CD4-positive, alpha-beta T cell treated with Interferon alpha-2 for 1 hour (primary cell): ENCODE data around the gene PLEKHG4B.
"Not testable (repeated sequence)": the region's sequence is repeated elsewhere in the genome, so short reads cannot be mapped to it uniquely, and the experiment has no call there.

Source experiments
- DNase-seq, 2 donors: peaks; one replicate each; pipeline ENCODE4 v3.0.0-alpha.2; 2020 to 2022

The PLEKHG4B gene

GRCh38 chr5:204966-205670 is 113.2 kb downstream of the PLEKHG4B start:
- no peak for DNase-seq

DNA sequence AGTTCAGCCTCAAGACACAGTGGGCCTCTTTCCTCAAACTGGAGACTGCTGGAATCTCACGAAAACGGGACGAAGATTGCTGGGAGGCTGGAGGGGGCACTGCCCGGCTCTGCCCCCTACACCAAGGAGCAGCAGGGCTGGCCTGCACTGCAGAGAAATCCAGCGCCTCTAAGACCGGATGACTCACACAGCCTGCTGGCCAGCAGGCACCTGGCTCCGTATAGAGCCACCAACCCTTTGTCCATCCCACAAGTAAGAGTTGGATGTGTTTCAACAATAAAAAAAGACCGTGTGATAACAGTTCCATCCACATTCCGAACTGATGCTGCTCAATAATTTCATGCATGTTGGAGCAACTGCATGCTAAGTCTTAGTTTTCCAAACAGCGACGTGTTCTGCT is 114.4 kb downstream of the PLEKHG4B start:
- no peak for DNase-seq

GRCh38 chr5:206927-207536 is 115.1 kb downstream of the PLEKHG4B start:
- DNase-seq = no peak

DNA sequence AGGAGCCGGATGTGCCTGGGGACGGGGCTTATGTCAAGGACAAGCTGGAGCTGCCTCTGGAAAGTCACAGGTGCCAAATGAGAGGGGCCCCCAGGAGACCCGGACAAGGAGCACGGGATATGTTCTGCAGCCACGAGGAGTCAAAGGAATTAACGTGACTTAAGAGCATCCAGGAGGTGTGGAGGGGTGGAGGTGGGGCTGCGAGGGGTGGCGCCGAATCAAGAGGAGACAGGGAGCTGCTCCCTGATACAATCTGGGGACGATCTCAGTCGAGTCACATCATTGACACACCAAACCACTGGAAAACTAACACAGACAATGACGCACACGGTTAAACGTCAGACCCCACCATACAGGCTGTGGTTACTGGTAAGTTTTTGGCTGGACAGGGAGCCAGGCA is 115.6 kb downstream of the PLEKHG4B start:
- no peak for DNase-seq

DNA sequence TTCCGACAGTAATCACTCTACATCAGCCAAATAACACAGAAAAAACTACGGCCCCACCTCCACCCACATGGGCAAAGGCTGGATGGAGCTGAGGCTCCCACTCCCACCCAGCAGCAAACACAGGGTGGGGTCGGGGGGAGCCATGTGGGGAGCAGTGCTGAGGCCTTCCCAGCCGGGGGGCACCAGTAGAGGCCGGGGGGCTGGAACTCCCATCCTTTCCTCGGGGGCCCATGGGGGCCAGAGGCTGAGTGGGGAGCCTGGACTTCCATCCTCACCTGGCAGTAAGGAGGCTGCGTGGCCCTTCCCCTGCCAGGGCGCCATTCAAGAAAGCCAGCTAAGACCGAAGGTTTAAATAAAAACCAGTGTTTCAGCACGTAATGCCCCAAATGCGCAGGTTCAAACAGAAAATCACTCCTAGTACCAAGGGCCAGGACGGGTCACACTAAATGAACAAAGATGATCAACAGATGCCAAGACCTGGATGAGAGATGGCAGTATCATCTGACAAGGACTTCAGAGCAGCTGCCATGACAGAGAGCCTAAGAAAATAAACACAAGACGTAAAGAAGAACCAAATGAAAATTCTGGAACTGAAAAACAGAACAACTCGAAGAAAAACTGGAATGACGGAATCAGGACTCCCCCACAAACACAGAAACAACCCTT is 116.6 kb downstream of the PLEKHG4B start:
- DNase-seq = no peak

GRCh38 chr5:213803-214395 is 121.9 kb downstream of the PLEKHG4B start:
- no peak for DNase-seq

DNA sequence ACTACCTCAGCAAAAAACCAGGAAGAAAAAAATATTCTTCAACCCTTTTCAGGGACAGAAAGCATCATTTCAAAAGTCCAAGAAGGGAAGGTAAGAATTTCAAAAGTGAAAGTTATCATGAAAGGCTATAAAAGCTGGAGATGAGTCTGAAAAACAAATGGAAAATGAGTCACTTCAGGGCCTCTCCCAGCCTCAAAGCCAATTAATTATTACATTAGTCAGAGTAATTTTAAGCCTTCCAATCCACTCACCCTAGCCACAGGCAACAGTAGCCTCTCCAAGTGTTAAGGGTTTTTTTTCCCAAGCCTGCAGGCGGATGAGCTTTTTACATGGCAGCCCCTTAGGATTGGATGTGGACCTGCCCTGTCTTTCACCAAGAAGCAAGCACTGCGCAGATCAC is 123.3 kb downstream of the PLEKHG4B start:
- not testable (repeated sequence) for DNase-seq

DNA sequence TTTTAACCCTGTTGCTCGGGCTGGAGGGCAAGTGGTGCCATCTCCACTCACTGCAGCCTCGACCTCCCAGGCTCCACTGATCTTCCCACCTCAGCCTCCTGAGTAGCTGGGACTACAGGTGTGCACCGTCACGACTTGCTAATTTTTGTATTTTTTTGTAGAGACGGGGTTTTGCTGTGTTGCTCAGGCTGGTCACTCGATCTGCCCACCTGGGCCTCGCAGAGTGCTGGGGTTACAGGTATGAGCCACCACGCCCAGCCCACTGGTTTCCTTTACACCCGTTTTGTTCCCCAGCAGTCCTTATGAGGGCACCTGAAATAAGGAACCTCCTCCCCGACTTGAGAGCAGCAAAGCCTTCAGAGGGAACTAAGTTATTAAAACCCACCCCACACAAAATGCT is 124.1 kb downstream of the PLEKHG4B start:
- not testable (repeated sequence) for DNase-seq

GRCh38 chr5:217494-218456 is 125.8 kb downstream of the PLEKHG4B start, which contains the start of the genes CCDC127 and SDHA:
Gene CCDC127 (minus strand): TSS chr5:218153. CDS start chr5:216849, 1,304 bp downstream.
Gene SDHA (plus strand): TSS chr5:218320. CDS start chr5:218356, 36 bp downstream.
- peak; percentile 98 for DNase-seq

- peak in 1 of 2 donors; percentile 23 for DNase-seq
These were observed 126.7 kb downstream of the PLEKHG4B start for GRCh38 chr5:218457-219291.

- peak in 1 of 2 donors; percentile 40 for DNase-seq
These were observed 127.5 kb downstream of the PLEKHG4B start for GRCh38 chr5:219460-219863.

DNA sequence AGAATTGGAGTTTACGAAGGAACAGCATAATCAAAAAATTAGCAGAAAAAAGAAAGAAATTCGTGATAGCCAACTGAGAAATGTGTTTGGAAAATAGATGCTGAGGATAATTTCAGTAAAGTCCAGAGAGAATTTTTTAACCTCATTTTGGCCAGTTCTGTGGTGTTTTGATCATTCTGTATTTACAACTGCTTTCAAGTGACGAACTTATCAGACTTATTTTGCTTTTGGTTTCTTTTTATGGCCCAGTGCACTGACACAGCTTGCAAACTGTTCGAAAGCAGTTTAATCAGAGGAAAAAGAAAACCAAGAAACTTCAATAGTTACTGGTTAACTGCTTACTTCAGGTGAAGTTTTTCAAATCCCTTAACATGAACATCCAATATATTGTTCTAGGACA is 128.0 kb downstream of the PLEKHG4B start:
- DNase-seq = peak in 1 of 2 donors; percentile 56

DNA sequence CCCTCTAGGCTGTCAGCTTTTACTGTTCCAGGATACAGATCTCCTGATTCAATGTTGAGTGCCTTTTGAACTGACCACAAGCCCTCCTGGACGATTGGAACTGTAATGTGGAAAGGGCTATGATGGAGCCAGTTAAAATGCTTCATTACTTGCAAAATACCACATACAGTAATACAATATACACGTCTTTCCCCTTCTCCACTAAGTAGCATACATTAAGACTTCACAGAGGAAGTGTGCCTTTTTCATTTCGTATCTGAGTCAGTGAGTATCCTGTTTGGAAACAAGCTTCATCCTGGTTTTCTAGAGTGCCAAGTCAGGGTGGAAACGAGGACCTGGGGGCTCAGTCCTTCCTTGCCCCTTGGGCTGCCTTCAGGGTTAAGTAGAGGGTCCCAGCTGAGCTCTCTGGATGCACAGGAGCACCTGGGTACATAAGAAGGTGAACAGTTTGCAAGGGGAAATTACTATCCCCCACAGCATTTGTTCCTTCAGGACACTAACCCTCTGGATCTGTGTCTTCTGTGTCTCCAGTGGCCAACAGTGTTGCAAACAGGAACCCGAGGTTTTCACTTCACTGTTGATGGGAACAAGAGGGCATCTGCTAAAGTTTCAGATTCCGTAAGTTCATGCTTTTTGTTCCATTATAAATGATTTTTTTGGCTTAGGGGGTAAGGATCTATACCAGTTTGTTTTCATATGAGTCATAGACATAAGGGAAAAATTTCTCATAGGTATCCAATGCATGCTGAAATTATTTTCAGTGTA is 131.2 kb downstream of the PLEKHG4B start:
- DNase-seq = not testable (repeated sequence)

GRCh38 chr5:223791-224190 is 131.8 kb downstream of the PLEKHG4B start:
- DNase-seq = no peak

GRCh38 chr5:225334-225733 is 133.4 kb downstream of the PLEKHG4B start:
- no peak for DNase-seq

DNA sequence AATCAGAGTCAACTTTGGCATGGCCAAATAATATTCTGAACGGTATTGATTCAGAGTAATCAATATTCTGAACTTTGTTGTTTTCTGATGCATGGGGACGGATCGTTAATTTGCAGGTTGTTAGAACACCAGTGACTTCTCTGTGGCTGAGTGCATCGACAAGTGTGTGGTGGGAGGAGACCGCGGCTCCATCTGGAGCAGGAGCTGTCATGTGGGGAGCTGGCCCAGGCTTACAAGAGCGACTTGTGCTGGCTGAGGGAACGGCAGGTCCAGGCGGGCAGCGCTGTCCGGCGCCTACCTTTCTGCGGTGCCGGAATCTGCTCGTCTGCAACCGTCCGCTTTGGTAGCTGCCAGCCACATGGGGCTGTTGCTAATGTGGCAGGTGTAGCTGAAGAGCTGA is 135.4 kb downstream of the PLEKHG4B start:
- DNase-seq = not testable (repeated sequence)

DNA sequence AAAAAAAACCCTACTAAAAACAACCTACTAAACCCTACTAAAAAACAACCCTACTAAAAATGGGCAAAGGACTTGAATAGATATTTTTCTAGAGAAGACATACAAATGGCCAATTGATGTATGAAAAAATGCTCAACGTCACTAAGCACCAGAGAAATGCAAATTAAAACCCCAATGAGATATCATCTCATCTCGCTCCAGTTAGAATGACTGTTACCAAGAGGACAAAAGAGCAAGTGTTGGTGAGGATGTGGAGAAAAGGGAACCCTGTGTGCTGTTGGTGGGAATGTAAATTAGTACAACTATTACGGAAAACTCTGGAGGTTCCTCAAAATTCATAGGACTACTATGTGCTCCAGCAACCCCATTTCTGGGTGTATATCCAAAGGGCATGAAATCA is 136.9 kb downstream of the PLEKHG4B start:
- DNase-seq = no peak

DNA sequence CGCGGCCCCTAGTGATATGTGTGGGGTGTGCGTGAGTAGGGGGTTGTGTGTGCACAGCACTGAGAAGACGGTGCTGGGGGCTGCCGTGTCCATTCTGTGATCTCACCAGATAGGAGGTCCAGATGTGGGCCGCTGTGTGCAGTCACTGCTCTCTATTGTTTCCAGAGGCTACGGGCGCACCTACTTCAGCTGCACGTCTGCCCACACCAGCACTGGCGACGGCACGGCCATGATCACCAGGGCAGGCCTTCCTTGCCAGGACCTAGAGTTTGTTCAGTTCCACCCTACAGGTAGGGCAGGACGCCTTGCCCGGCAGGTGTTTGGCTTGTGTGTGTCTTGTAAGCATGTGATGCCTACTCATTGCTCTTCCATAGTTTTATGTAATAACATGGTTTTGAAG is 138.7 kb downstream of the PLEKHG4B start:
- DNase-seq = no peak

- DNase-seq = no peak
These were observed 139.7 kb downstream of the PLEKHG4B start for GRCh38 chr5:231661-232060.

GRCh38 chr5:233426-233825 is 141.5 kb downstream of the PLEKHG4B start:
- not testable (repeated sequence) for DNase-seq

DNA sequence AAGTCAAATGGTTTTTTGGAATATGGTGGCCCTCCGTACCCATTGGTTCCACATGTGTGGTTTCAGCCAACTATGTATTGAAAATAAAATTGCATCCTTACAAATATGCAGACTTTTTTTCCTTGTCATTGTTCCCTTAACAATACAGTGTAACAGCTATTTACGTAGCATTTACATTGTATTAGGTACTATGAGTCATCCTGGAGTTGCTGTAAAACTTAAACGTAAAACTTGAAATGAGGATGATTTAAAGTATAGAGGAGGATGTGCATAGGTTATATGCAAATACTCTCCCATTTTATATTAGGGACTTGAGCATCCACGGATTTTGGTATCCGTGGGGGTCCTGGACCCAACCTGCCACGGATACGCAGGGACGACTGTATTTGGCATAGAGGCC is 142.5 kb downstream of the PLEKHG4B start:
- no peak for DNase-seq
